ENCODE measurements around the gene NAALADL2. TPM values are rescaled to one million over a fixed set of nuclear protein-coding genes. Genes with fewer than 3 reads are reported as not detected.

Gene NAALADL2
- total and polyA plus RNA-seq, 4 donors = 0.28 to 4.6 (median 3.1) TPM

GRCh38 chr3:174891524-174892203 lies 32.5 kb downstream of the NAALADL2 start (continued):
- TF ChIP-seq, protein P1, sequence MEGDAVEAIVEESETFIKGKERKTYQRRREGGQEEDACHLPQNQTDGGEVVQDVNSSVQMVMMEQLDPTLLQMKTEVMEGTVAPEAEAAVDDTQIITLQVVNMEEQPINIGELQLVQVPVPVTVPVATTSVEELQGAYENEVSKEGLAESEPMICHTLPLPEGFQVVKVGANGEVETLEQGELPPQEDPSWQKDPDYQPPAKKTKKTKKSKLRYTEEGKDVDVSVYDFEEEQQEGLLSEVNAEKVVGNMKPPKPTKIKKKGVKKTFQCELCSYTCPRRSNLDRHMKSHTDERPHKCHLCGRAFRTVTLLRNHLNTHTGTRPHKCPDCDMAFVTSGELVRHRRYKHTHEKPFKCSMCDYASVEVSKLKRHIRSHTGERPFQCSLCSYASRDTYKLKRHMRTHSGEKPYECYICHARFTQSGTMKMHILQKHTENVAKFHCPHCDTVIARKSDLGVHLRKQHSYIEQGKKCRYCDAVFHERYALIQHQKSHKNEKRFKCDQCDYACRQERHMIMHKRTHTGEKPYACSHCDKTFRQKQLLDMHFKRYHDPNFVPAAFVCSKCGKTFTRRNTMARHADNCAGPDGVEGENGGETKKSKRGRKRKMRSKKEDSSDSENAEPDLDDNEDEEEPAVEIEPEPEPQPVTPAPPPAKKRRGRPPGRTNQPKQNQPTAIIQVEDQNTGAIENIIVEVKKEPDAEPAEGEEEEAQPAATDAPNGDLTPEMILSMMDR (IDR thresholded peaks at IDR 0.05; ENCODE audit: low read depth, low read length, missing input control) = no peak
- no peak for TF ChIP-seq HNF4G (IDR thresholded peaks at IDR 0.05)
- no peak for TF ChIP-seq TAF1 (conservative IDR thresholded peaks at IDR 0.05)
- peak in 1 of 2 donors; percentile 6 for TF ChIP-seq HNF4A (conservative IDR thresholded peaks at IDR 0.05)

GRCh38 chr3:174907027-174907426 lies 47.9 kb downstream of the NAALADL2 start:
- H3K27ac ChIP-seq (ENCODE audit: low read depth in 1 of 2, low read length in 2 of 2) = no peak overlapping the region
- H3K27me3 ChIP-seq (ENCODE audit: control insufficient read depth in 4 of 4, insufficient read depth in 4 of 4, low read length in 3 of 4) = no peaks in the 10 kb centered on the region
- DNase-seq (ENCODE audit: low spot score) = no peak
- no peak for TF ChIP-seq FOXA2 (IDR thresholded peaks at IDR 0.05)
- TF ChIP-seq, protein P2, sequence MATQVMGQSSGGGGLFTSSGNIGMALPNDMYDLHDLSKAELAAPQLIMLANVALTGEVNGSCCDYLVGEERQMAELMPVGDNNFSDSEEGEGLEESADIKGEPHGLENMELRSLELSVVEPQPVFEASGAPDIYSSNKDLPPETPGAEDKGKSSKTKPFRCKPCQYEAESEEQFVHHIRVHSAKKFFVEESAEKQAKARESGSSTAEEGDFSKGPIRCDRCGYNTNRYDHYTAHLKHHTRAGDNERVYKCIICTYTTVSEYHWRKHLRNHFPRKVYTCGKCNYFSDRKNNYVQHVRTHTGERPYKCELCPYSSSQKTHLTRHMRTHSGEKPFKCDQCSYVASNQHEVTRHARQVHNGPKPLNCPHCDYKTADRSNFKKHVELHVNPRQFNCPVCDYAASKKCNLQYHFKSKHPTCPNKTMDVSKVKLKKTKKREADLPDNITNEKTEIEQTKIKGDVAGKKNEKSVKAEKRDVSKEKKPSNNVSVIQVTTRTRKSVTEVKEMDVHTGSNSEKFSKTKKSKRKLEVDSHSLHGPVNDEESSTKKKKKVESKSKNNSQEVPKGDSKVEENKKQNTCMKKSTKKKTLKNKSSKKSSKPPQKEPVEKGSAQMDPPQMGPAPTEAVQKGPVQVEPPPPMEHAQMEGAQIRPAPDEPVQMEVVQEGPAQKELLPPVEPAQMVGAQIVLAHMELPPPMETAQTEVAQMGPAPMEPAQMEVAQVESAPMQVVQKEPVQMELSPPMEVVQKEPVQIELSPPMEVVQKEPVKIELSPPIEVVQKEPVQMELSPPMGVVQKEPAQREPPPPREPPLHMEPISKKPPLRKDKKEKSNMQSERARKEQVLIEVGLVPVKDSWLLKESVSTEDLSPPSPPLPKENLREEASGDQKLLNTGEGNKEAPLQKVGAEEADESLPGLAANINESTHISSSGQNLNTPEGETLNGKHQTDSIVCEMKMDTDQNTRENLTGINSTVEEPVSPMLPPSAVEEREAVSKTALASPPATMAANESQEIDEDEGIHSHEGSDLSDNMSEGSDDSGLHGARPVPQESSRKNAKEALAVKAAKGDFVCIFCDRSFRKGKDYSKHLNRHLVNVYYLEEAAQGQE (IDR thresholded peaks at IDR 0.05) = no peak
- no peaks in the 10 kb centered on the region for H3K4me1 ChIP-seq (ENCODE audit: control insufficient read depth in 4 of 4, insufficient read depth in 4 of 4, low read length in 3 of 4)
- no peaks in the 10 kb centered on the region for H3K9me3 ChIP-seq (ENCODE audit: control insufficient read depth in 4 of 4, low read length in 3 of 4)
- H3K4me3 ChIP-seq (ENCODE audit: low read depth in 1 of 3, low read length in 3 of 3) = no peak overlapping the region
- no peaks in the 10 kb centered on the region for H3K36me3 ChIP-seq (ENCODE audit: control insufficient read depth in 4 of 4, insufficient read depth in 3 of 4, low read depth in 1 of 4, low read length in 3 of 4)
- H3K9ac ChIP-seq (ENCODE audit: low read depth in 1 of 2, low read length in 2 of 2) = no peak overlapping the region

DNA sequence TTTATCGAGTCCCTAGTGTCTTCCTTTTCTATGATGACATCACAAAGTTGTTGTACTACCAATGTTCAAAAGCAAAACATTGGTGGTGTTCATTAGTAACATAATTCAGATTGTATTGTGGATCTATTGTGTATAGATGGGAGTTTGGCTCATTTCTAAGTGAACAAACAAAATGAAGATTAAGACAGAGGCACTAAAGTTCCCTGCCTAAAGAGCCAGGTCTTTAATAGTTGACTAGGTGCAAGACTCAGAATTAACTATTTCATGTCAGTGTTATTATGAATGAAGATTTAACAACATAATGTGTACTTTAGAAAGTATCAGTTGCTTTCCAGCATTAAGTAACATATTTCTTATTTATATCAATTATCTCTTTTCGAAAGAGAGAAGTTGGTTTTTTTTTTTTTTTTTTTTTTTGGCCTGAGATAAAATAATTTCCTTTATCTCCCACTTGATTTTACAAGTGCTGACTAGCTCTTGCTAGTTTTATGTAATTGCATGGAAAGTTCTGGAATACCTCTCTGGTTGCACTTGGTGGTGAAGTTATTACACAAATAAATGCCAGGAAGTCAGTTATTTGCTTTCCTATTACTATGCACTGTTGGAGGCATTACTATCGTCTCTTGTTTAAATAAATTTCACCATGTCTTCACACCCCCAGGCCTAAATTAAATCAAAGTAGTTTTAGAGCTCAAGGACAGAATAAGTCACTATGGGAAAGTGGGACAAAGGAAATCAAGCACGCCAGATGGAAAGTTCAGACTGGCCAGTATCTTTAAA lies 48.7 kb downstream of the NAALADL2 start:
- no peak overlapping the region for H3K27ac ChIP-seq (ENCODE audit: low read depth in 1 of 2, low read length in 2 of 2)

More for the DNA sequence above, 48.7 kb downstream of the NAALADL2 start:
- no peak for DNase-seq (ENCODE audit: low spot score)
- H3K9me3 ChIP-seq (ENCODE audit: control insufficient read depth in 4 of 4, low read length in 3 of 4) = no peaks in the 10 kb centered on the region
- TF ChIP-seq GABPA (IDR thresholded peaks at IDR 0.05 in 1 of 2, conservative IDR thresholded peaks at IDR 0.05 in 1 of 2) (no peak), ZBTB33 (IDR thresholded peaks at IDR 0.05) (no peak), SP1 (IDR thresholded peaks at IDR 0.05) (no peak), RAD21 (IDR thresholded peaks at IDR 0.05) (no peak), FOXA2 (IDR thresholded peaks at IDR 0.05) (no peak), NR2F2 (IDR thresholded peaks at IDR 0.05) (no peak), TAF1 (conservative IDR thresholded peaks at IDR 0.05) (no peak)
- 77% methylated on average over 4 of the region's 4 CpGs for WGBS
- H3K4me1 ChIP-seq (ENCODE audit: control insufficient read depth in 4 of 4, insufficient read depth in 4 of 4, low read length in 3 of 4) = no peaks in the 10 kb centered on the region
- H3K27me3 ChIP-seq (ENCODE audit: control insufficient read depth in 4 of 4, insufficient read depth in 4 of 4, low read length in 3 of 4) = no peaks in the 10 kb centered on the region
- H3K9ac ChIP-seq (ENCODE audit: low read depth in 1 of 2, low read length in 2 of 2) = no peak overlapping the region
- H3K4me3 ChIP-seq (ENCODE audit: low read depth in 1 of 3, low read length in 3 of 3) = no peak overlapping the region
- H3K36me3 ChIP-seq (ENCODE audit: control insufficient read depth in 4 of 4, insufficient read depth in 3 of 4, low read depth in 1 of 4, low read length in 3 of 4) = no peaks in the 10 kb centered on the region

Measured in liver (tissue), 9 donors.